Panc1 (cell line): ENCODE results near the gene ZNF724. TPM values are rescaled to one million over a fixed set of nuclear protein-coding genes. Genes with fewer than 3 reads are reported as not detected.

Experiments
- ATAC-seq: fragments of 200-7000 bp; cut with Tn5 transposase; 2 replicates; pipeline ENCODE4 v1.9.1; 2020; ENCODE audit warnings: mild to moderate bottlenecking, moderate library complexity
- BruUV-seq: library from RNA; stranded (reverse); fragments of 400-500 nt; replicated peaks from 2 replicates; lab custom pipeline; 2021; lab: Mats Ljungman, UMichigan
- CTCF ChIA-PET: fragments of 300-600 bp; sonication (Branson Sonifier 250); formaldehyde crosslinking; loops from one replicate; lab custom pipeline; 2022; ENCODE audit warnings: antibody characterized with exemption; lab: Charles Lee
- POLR2A ChIA-PET: fragments of 300-600 bp; sonication (Branson Sonifier 250); formaldehyde crosslinking; loops from one replicate; lab custom pipeline; 2022; ENCODE audit warnings: antibody characterized with exemption; lab: Charles Lee
- DNase-seq: peaks from one replicate; pipeline ENCODE4 v3.0.0-alpha.2; 2010; ENCODE audit warnings: low read depth, low spot score
- H3K27ac ChIP-seq: 2 replicates; pipeline ENCODE4 v1.5.1; 2011; ENCODE audit warnings: mild to moderate bottlenecking, low read length, inconsistent platforms
- H3K27me3 ChIP-seq: fragments of 200-500 bp; sonication (Bioruptor generic); 2 replicates; pipeline ENCODE4 v1.6.0; 2014; ENCODE audit warnings: low read length, inconsistent platforms; ENCODE audit not compliant: control insufficient read depth, insufficient read depth
- H3K36me3 ChIP-seq: fragments of 200-500 bp; sonication (Bioruptor generic); 2 replicates; pipeline ENCODE4 v1.5.1; 2014; ENCODE audit warnings: inconsistent platforms, mild to moderate bottlenecking, low read length, moderate library complexity; ENCODE audit not compliant: control insufficient read depth, insufficient read depth
- H3K4me1 ChIP-seq: 2 replicates; pipeline ENCODE4 v1.5.1; 2011; ENCODE audit warnings: inconsistent platforms, mild to moderate bottlenecking, low read length, moderate library complexity; ENCODE audit not compliant: control insufficient read depth, insufficient read depth
- H3K4me3 ChIP-seq, 2 experiments: 2 replicates each; pipeline ENCODE4 v1.5.1; 2011 to 2012; ENCODE audit warnings: low read depth in 2 of 2, low read length in 2 of 2, mild to moderate bottlenecking in 2 of 2, inconsistent platforms in 1 of 2, moderate library complexity in 1 of 2
- H3K9me3 ChIP-seq: fragments of 200-500 bp; sonication (Bioruptor generic); 2 replicates; pipeline ENCODE4 v1.5.1; 2014; ENCODE audit warnings: low read depth, mild to moderate bottlenecking, inconsistent platforms, low read length, moderate library complexity; ENCODE audit not compliant: control insufficient read depth, insufficient read depth
- CTCF ChIP-seq: fragments of 450-650 bp; IDR thresholded peaks from 2 replicates; pipeline ENCODE4 v1.5.1; 2017; ENCODE audit warnings: mild to moderate bottlenecking
- POLR2AphosphoS5 ChIP-seq: IDR thresholded peaks from 2 replicates; pipeline ENCODE4 v1.6.1; 2012; ENCODE audit warnings: mild to moderate bottlenecking, low read depth, low read length, moderate library complexity
- REST ChIP-seq, 2 experiments: IDR thresholded peaks; 2 replicates each; pipeline ENCODE4 v1.6.1; 2011 to 2012; ENCODE audit warnings: low read depth in 2 of 2, control low read depth in 1 of 2, low read length in 1 of 2, mild to moderate bottlenecking in 1 of 2, moderate library complexity in 1 of 2; ENCODE audit not compliant: insufficient read depth in 1 of 2
- SIN3A ChIP-seq: IDR thresholded peaks from 2 replicates; pipeline ENCODE4 v1.6.1; 2012; ENCODE audit warnings: low read depth, mild to moderate bottlenecking, low read length, moderate library complexity, borderline replicate concordance; ENCODE audit not compliant: insufficient read depth
- TCF7L2 ChIP-seq: IDR thresholded peaks from 2 replicates; pipeline ENCODE4 v1.6.1; 2011; ENCODE audit warnings: mild to moderate bottlenecking, low read depth, low read length, inconsistent platforms
- in situ Hi-C: cut with HindIII; loops from 2 replicates; pipeline ENCODE4 v1.10.0; 2016; ENCODE audit warnings: low sequenced_read_pairs, low pct_unique_long_range_greater_than_20kb
- intact Hi-C: fragments of 100-400 bp; cut with micrococcal nuclease; formaldehyde crosslinking; loops from one replicate; pipeline ENCODE4 v1.10.0; 2022; ENCODE audit not compliant: unreplicated experiment
- total RNA-seq: library from RNA; stranded (reverse); gene quantifications from one replicate; pipeline ENCODE4 v1.2.1, GENCODE V29; 2021; ENCODE audit not compliant: unreplicated experiment

Gene ZNF724
- total RNA-seq, 1 experiment from 2014 or later = 11.0 TPM

- H3K36me3 ChIP-seq = no peaks in the 10 kb centered on the region
- H3K4me3 ChIP-seq = no peak overlapping the region
- TF ChIP-seq TCF7L2 (no peak), SIN3A (no peak), CTCF (no peak), REST (IDR thresholded peaks at IDR 0.05; ENCODE audit: insufficient read depth in 1 of 2, low read depth in 2 of 2, low read length in 1 of 2) (no peak), POLR2AphosphoS5 (no peak)
- intact Hi-C loops = no loop called here
- H3K27me3 ChIP-seq = no peaks in the 10 kb centered on the region
- in situ Hi-C loops = no loop called here
- H3K27ac ChIP-seq = no peak overlapping the region
- CTCF ChIA-PET = no interaction called here
- no TSS peak for BruUV-seq
- POLR2A ChIA-PET = no interaction called here
- DNase-seq (no peak), ATAC-seq (no peak)
- no peaks in the 10 kb centered on the region for H3K4me1 ChIP-seq
- H3K9me3 ChIP-seq = no peaks in the 10 kb centered on the region
Measured at GRCh38 chr19:23183251-23183650, 66.9 kb downstream of the ZNF724 start.

Other genes starting within 250 kb of the ZNF724 start
- not detected for gene ZNF728, start 247.2 kb downstream of the ZNF724 start, total RNA-seq
- gene ZNF730, start 133.4 kb downstream of the ZNF724 start, total RNA-seq = 0.08 TPM
- 20.6 TPM for gene ZNF91, start 145.1 kb upstream of the ZNF724 start, total RNA-seq